ENCODE data around the gene ABAT. TPM values are rescaled to one million over a fixed set of nuclear protein-coding genes. Genes with fewer than 3 reads are reported as not detected.
A peak's percentile ranks its signal among the peaks of the same experiment; 100 is the strongest.

The ABAT gene
- total RNA-seq, 1 donor from 2014 or later: 2.6 TPM

- no peak overlapping the region for H3K4me3 ChIP-seq (ENCODE audit: low read depth, low read length)
- DNase-seq (ENCODE audit: low read depth): no peak
- TF ChIP-seq CTCF (IDR thresholded peaks at IDR 0.05; ENCODE audit: insufficient read depth, low read length, severe bottlenecking): no peak
- peaks cover 26% of the 10 kb centered on the region for H3K36me3 ChIP-seq (ENCODE audit: control insufficient read depth, insufficient read depth, low read length)
- no peaks in the 10 kb centered on the region for H3K27me3 ChIP-seq (ENCODE audit: control insufficient read depth, insufficient read depth, low read length)
- FAIRE-seq: no peak
Observed at GRCh38 chr16:8806272-8806983, 132.0 kb downstream of the ABAT start.

DNA sequence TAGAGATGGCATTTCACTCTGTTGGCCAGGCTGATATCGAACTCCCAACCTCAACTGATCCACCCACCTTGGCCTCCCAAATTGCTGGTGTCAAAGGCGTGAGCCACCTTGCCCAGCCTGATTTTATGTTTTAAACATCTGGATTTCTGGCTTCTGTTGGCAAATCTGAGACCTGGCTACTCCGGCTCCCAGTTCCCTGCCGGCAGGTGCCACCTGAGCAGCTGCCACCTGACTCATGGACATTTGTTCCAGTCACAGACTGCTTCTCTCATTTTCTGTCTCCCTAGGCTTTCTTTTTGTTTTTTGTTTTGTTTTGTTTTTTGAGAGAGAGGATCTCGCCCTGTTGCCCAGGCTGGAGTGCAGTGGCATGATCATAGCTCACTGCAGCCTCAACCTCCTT is 132.8 kb downstream of the ABAT start:
- Histone ChIP-seq H3K36me3 (ENCODE audit: control insufficient read depth, insufficient read depth, low read length) (peaks cover 28% of the 10 kb centered on the region), H3K4me3 (ENCODE audit: low read depth, low read length) (no peak overlapping the region), H3K27me3 (ENCODE audit: control insufficient read depth, insufficient read depth, low read length) (no peaks in the 10 kb centered on the region)
- no peak for DNase-seq (ENCODE audit: low read depth)
- FAIRE-seq: no peak
- no peak for TF ChIP-seq CTCF (IDR thresholded peaks at IDR 0.05; ENCODE audit: insufficient read depth, low read length, severe bottlenecking)

- no peak for FAIRE-seq
- TF ChIP-seq CTCF (IDR thresholded peaks at IDR 0.05; ENCODE audit: insufficient read depth, low read length, severe bottlenecking): no peak
- Histone ChIP-seq H3K27me3 (ENCODE audit: control insufficient read depth, insufficient read depth, low read length) (no peaks in the 10 kb centered on the region), H3K36me3 (ENCODE audit: control insufficient read depth, insufficient read depth, low read length) (peaks cover 29% of the 10 kb centered on the region), H3K4me3 (ENCODE audit: low read depth, low read length) (no peak overlapping the region)
- DNase-seq (ENCODE audit: low read depth): no peak
Observed at GRCh38 chr16:8808009-8808408, 133.6 kb downstream of the ABAT start.

- TF ChIP-seq CTCF (IDR thresholded peaks at IDR 0.05; ENCODE audit: insufficient read depth, low read length, severe bottlenecking): no peak
- Histone ChIP-seq H3K36me3 (ENCODE audit: control insufficient read depth, insufficient read depth, low read length) (peaks cover 33% of the 10 kb centered on the region), H3K4me3 (ENCODE audit: low read depth, low read length) (no peak overlapping the region), H3K27me3 (ENCODE audit: control insufficient read depth, insufficient read depth, low read length) (no peaks in the 10 kb centered on the region)
- DNase-seq (ENCODE audit: low read depth) (no peak), FAIRE-seq (no peak)
Observed at GRCh38 chr16:8808613-8809353, 134.4 kb downstream of the ABAT start.

GRCh38 chr16:8812162-8812843 is 137.9 kb downstream of the ABAT start:
- no peak overlapping the region for H3K4me3 ChIP-seq (ENCODE audit: low read depth, low read length)
- H3K36me3 ChIP-seq (ENCODE audit: control insufficient read depth, insufficient read depth, low read length): peaks cover 35% of the 10 kb centered on the region
- DNase-seq (ENCODE audit: low read depth) (no peak), FAIRE-seq (peak; percentile 58)
- H3K27me3 ChIP-seq (ENCODE audit: control insufficient read depth, insufficient read depth, low read length): no peaks in the 10 kb centered on the region
- TF ChIP-seq CTCF (IDR thresholded peaks at IDR 0.05; ENCODE audit: insufficient read depth, low read length, severe bottlenecking): no peak

Data from bronchial epithelial cell (primary cell).